Kidney (tissue), 14 donors: ENCODE data around the gene PLXDC1. TPM values are rescaled to one million over a fixed set of nuclear protein-coding genes. Genes with fewer than 3 reads are reported as not detected.

ENCODE experiments used
- DNase-seq, 5 donors: peaks; one replicate each; pipeline ENCODE4 v3.0.0-alpha.2; 2013 to 2020
- FAIRE-seq: peaks from 2 replicates; lab custom pipeline; 2012; peaks lifted over from hg19 to GRCh38; lab: Jason Lieb, UNC
- H3K27ac ChIP-seq, 2 donors: one replicate each; pipeline ENCODE4 v1.7.0; 2013; ENCODE audit warnings: low read depth in 2 of 2, low read length in 2 of 2, inconsistent platforms in 1 of 2
- H3K27me3 ChIP-seq: one replicate; pipeline ENCODE4 v1.7.1; 2013; ENCODE audit warnings: low read length, inconsistent platforms; ENCODE audit not compliant: control insufficient read depth, insufficient read depth
- H3K36me3 ChIP-seq, 3 donors: one replicate each; pipeline versions ENCODE4 v1.7.0 to v1.7.1; 2013; ENCODE audit warnings: low read length in 3 of 3, control low read depth in 1 of 3, inconsistent platforms in 1 of 3; ENCODE audit not compliant: insufficient read depth in 3 of 3, control insufficient read depth in 2 of 3
- H3K4me1 ChIP-seq, 3 donors: one replicate each; pipeline versions ENCODE4 v1.7.0 to v1.7.1; 2013; ENCODE audit warnings: low read length in 3 of 3, inconsistent platforms in 1 of 3, low read depth in 1 of 3; ENCODE audit not compliant: control insufficient read depth in 2 of 3, insufficient read depth in 2 of 3
- H3K4me3 ChIP-seq, 3 donors: one replicate each; pipeline versions ENCODE4 v1.7.0 to v1.8.1; 2013; ENCODE audit warnings: low read length in 3 of 3, control low read depth in 1 of 3, inconsistent platforms in 1 of 3
- H3K9ac ChIP-seq, 3 donors: one replicate each; pipeline versions ENCODE4 v1.7.0 to v1.7.1; 2013; ENCODE audit warnings: low read length in 3 of 3, control low read depth in 1 of 3, inconsistent platforms in 1 of 3
- H3K9me3 ChIP-seq, 3 donors: one replicate each; pipeline versions ENCODE4 v1.7.0 to v1.7.1; 2013; ENCODE audit warnings: low read length in 3 of 3, control low read depth in 1 of 3, inconsistent platforms in 1 of 3; ENCODE audit not compliant: control insufficient read depth in 2 of 3, insufficient read depth in 1 of 3
- intact Hi-C: fragments of 100-400 bp; cut with DNase I; formaldehyde crosslinking; loops from one replicate; pipeline ENCODE4 v1.11.1; 2022
- polyA plus RNA-seq: library from polyadenylated mRNA; stranded (reverse); fragments of 350-450 nt; fragmentation: Illumina TruSeq; extraction: RNeasy Lipid Tissue Mini Kit (QIAGEN cat#74804); gene quantifications from one replicate; pipeline ENCODE4 v1.2.3, GENCODE V29; 2014; ENCODE audit warnings: low read depth, low replicate concordance; ENCODE audit not compliant: insufficient read depth
- total RNA-seq: library from RNA; stranded (reverse); fragmentation: NEBNext Ultra II Directional; extraction: Animal tissue kit (Norgen Biotek cat#: 25700); gene quantifications from one replicate; pipeline ENCODE4 v1.2.1, GENCODE V29; 2021
- TF ChIP-seq, protein P1 (sequence below): IDR thresholded peaks from 3 replicates; pipeline ENCODE4 v1.5.1; 2012; ENCODE audit warnings: mild to moderate bottlenecking, moderate library complexity, borderline replicate concordance; ENCODE audit not compliant: insufficient read depth; ENCODE audit errors: extremely low read depth
- donor health status: control.
- donor health status: control.
- donor health status: control.
- donor health status: control.
- donor health status: control.
- donor health status: DM: yes; HTN: yes; CAD: no.
- donor health status: Normal renal cell carcinoma (clear cell type).

The PLXDC1 gene
- total and polyA plus RNA-seq, 2 donors from 2014 or later, result 4.5 to 11.1 TPM

DNA sequence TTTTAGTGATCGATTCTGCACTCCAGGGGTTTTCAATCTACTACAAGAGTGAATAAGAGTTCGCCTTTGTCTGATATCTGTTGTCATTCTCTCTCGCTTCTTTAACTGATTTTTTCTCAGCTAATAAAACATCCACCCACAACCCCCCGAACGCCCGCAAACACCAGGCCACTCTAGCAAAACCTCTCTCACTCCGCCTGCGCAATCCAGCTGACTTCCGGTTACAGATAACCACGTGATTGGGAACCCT is 48.3 kb upstream of the PLXDC1 start:
- Histone ChIP-seq H3K27me3 (no peaks in the 10 kb centered on the region), H3K4me3 (peak overlapping the region; percentile 96 to 98 (median 97)), H3K9me3 (no peaks in the 10 kb centered on the region), H3K9ac (peak overlapping the region; percentile 61 to 95 (median 86)), H3K27ac (peak overlapping the region; percentile 99 to 100), H3K36me3 (peaks cover 18 to 31% (median 28%) of the 10 kb centered on the region in 3 donors), H3K4me1 (peaks cover 3 to 15% (median 9%) of the 10 kb centered on the region in 3 donors)
- TF ChIP-seq, protein P1, sequence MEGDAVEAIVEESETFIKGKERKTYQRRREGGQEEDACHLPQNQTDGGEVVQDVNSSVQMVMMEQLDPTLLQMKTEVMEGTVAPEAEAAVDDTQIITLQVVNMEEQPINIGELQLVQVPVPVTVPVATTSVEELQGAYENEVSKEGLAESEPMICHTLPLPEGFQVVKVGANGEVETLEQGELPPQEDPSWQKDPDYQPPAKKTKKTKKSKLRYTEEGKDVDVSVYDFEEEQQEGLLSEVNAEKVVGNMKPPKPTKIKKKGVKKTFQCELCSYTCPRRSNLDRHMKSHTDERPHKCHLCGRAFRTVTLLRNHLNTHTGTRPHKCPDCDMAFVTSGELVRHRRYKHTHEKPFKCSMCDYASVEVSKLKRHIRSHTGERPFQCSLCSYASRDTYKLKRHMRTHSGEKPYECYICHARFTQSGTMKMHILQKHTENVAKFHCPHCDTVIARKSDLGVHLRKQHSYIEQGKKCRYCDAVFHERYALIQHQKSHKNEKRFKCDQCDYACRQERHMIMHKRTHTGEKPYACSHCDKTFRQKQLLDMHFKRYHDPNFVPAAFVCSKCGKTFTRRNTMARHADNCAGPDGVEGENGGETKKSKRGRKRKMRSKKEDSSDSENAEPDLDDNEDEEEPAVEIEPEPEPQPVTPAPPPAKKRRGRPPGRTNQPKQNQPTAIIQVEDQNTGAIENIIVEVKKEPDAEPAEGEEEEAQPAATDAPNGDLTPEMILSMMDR, result no peak
- DNase-seq (peak; percentile 92 to 98 (median 95)), FAIRE-seq (peak; percentile 78)
- intact Hi-C loops, result no loop called here

DNA sequence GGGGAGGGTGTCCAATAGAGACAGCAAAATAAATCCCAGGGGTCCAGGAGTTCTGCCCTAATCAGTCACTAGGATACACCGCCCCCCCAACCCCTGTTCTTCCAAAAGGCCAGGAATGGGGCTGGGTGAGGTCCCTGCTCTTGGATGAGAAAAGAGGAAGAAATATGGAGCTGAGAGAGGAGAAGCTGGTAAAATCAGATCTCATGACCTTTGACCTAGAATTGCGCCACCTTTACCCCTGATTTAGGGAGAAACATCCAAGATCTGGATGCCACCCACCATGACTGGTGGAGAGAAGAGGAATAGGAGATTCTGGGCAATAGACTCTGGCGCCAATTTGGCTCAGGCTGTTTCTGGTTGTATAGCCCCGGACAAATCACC is 46.7 kb upstream of the PLXDC1 start:
- DNase-seq, result no peak
- no peak for FAIRE-seq
- intact Hi-C loops, result no loop called here
- H3K4me1 ChIP-seq, result peaks cover 3 to 15% (median 9%) of the 10 kb centered on the region in 3 donors
- no peak overlapping the region for H3K9ac ChIP-seq
- peaks cover 11 to 16% (median 15%) of the 10 kb centered on the region in 3 donors for H3K36me3 ChIP-seq
- no peaks in the 10 kb centered on the region for H3K27me3 ChIP-seq
- TF ChIP-seq, protein P1, result no peak
- no peak overlapping the region for H3K4me3 ChIP-seq
- H3K27ac ChIP-seq, result no peak overlapping the region
- H3K9me3 ChIP-seq, result no peaks in the 10 kb centered on the region

DNA sequence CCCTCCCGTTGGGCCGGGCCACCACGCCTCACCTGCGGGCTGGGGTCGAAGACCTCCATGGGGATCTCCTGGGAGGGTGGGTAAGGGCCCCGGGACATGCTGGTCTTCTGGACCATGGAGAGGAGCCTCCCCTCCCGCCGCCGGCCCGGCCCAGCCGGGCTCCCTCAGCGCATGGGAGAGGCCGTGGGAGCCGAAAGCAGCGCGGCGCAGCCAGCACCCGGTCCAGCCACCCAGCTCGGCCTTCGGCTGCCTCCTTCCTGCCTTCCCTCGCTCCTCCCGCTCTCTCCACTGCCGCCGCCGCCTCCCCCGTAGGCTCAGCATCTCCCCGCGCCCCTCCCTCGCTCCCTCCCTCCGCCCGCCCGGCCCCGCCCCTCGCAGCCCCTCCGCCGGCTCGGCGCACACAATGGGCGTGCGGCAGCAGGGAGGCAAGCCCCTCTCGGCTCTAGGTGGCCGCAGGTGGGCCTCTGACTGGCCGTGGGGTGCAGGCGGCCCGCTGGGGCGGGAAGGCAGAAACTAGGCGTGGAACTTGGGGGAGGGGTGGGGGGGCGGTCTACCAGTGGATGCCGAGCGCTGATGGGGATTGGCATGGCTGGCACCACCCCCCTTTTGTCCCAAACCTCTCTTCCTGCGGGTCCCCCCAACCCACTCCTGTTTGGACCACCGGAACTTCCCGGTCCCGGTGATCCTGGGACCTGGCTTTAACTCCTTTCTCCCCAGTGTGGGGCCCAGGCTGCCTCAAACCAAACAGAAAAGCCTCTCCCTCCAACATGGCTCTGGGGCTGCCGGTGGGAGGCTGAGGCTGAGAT is 46.1 kb upstream of the PLXDC1 start, which contains the start of gene CACNB1:
Gene CACNB1 (minus strand): TSS at position 290 of the 806 bp plus-strand sequence. CDS start 174 bp downstream, at position 116.
- peak within 1 kb of the TSS in 2 of 3 donors; percentile 46 to 60 for H3K9ac ChIP-seq
- FAIRE-seq (no peak), DNase-seq (peak; percentile 92 to 95 (median 93))
- TF ChIP-seq, protein P1, result no peak
- H3K4me3 ChIP-seq, result peak within 1 kb of the TSS; percentile 20 to 63 (median 55)
- intact Hi-C loops, result no loop called here
- peaks cover 8 to 11% (median 11%) of the 10 kb centered on the region in 3 donors for H3K36me3 ChIP-seq
- no peak within 1 kb of the TSS for H3K27ac ChIP-seq
- H3K27me3 ChIP-seq, result no peaks in the 10 kb centered on the region
- H3K4me1 ChIP-seq, result peaks cover 3 to 15% (median 9%) of the 10 kb centered on the region in 3 donors
- no peaks in the 10 kb centered on the region for H3K9me3 ChIP-seq
